Bronchus fibroblast of lung (primary cell): ENCODE results near the gene NIPAL1. TPM values are rescaled to one million over a fixed set of nuclear protein-coding genes. Genes with fewer than 3 reads are reported as not detected.

ENCODE experiments used
- total RNA-seq: library from RNA; depleted of rRNA; stranded (reverse); fragments of >200 nt; gene quantifications from 2 replicates; pipeline ENCODE4 v1.2.3, GENCODE V29; 2015

The NIPAL1 gene
- total RNA-seq: under 0.01 and 0.50 TPM in 2 replicates

DNA sequence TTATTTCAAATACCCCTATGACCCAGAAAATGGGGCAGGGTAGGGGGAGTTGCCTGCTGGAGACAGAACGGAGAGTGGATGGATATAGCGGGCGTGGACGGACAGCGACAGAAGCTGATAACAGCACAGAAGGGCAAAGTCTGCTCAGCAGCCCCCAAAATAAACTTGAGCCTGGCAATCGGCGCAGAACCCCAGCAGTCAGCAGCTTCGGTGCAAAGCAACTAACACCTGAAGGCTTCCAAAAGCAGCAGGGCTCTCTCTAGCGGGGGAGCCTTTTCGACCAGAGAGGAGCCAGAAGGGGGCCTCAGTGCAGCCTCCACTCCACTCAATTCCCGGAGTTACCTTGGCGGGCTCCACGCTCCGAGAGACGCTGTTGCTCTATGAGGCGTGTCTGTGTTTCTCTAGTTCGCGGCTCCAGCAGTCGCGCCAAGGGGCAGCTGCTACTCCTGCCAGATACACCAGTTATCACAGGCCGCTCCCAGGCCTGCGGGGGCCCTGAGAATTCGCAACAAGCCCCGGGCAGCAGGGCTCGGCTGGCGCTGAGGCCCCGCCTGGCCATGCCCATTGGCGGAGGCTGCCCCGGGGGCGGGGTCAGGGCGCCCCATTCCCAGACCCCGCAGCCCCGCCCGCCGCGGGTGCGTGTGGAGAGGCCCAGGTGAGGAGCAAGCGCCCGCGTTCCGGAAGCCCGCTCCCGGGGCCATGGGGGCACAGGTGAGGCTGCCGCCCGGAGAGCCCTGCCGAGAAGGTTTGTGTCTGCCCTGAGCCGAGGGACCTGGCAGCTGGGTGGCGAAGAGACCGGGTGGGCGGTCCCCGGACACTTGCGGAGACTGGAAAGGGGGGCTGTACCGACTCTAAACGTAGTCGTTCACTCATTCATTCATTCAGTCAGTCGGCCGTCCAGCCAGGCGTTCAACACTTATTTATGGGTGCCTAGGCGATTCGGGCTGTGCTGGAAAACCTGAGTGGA is at the start of gene NIPAL1, which contains the start of gene CNGA1:
TSS of gene NIPAL1 (plus strand) at position 632 of the 967 bp plus-strand sequence. CDS start at position 700, 68 bp downstream.
TSS of gene CNGA1 (minus strand) at position 541 of the 967 bp plus-strand sequence. CDS start 63,992 bp downstream, outside the sequence.

Other genes with a start within 250 kb of the NIPAL1 start
- 1.9 and 2.4 TPM in 2 replicates for gene CORIN, start 178.7 kb upstream of the NIPAL1 start, total RNA-seq
- 5.6 and 6.4 TPM in 2 replicates for gene NFXL1, start 102.2 kb upstream of the NIPAL1 start, total RNA-seq
- gene CNGA1, start 91 bp upstream of the NIPAL1 start, total RNA-seq: under 0.01 TPM in 1 of 2 replicates, not detected in the other
- not detected in 2 replicates for gene TXK, start 117.5 kb downstream of the NIPAL1 start, total RNA-seq